ENCODE results near the gene P2RY2. TPM values are rescaled to one million over a fixed set of nuclear protein-coding genes. Genes with fewer than 3 reads are reported as not detected.

Gene P2RY2
- total RNA-seq, 1 experiment from 2014 or later = 1.2 TPM

GRCh38 chr11:73176145-73176873 is 41.8 kb upstream of the P2RY2 start:
- DNase-seq (ENCODE audit: low spot score) (no peak), ATAC-seq (no peak)
- ChIA-PET POLR2A (no interaction called here), CTCF (interaction anchor here (0.6 to 7.2 kb wide), 6 partner anchors 10 to 451 kb away, joined by 3 to 83 read pairs (median 10); partner anchors contain the start of gene FCHSD2)
- H3K27ac Mint-ChIP-seq = no peak overlapping the region
- TF ChIP-seq NR2C2 (CRISPR knock-in tag; IDR thresholded peaks at IDR 0.05) (no peak), RELA (CRISPR knock-in tag; IDR thresholded peaks at IDR 0.05; ENCODE audit: borderline replicate concordance) (no peak), ZNF281 (CRISPR knock-in tag; IDR thresholded peaks at IDR 0.05) (no peak), ZSCAN18 (CRISPR knock-in tag; IDR thresholded peaks at IDR 0.05) (no peak)
- TF ChIP-seq, protein P1, sequence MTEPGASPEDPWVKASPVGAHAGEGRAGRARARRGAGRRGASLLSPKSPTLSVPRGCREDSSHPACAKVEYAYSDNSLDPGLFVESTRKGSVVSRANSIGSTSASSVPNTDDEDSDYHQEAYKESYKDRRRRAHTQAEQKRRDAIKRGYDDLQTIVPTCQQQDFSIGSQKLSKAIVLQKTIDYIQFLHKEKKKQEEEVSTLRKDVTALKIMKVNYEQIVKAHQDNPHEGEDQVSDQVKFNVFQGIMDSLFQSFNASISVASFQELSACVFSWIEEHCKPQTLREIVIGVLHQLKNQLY (CRISPR knock-in tag; IDR thresholded peaks at IDR 0.05) = no peak
- no peaks in the 10 kb centered on the region; the same call in 1 of the 2 replicates for H3K27me3 Mint-ChIP-seq (ENCODE audit: low read depth)
- no peaks in the 10 kb centered on the region for H3K9me3 Mint-ChIP-seq
- H3K4me3 Mint-ChIP-seq = no peak overlapping the region
- H3K4me1 Mint-ChIP-seq = no peaks in the 10 kb centered on the region
- H3K36me3 Mint-ChIP-seq = no peaks in the 10 kb centered on the region

- no peaks in the 10 kb centered on the region for H3K36me3 Mint-ChIP-seq
- no peaks in the 10 kb centered on the region for H3K4me1 Mint-ChIP-seq
- TF ChIP-seq ZBTB21 (CRISPR knock-in tag; IDR thresholded peaks at IDR 0.05; ENCODE audit: borderline replicate concordance) (no peak), ZNF396 (CRISPR knock-in tag; IDR thresholded peaks at IDR 0.05; ENCODE audit: borderline replicate concordance) (no peak)
- TF ChIP-seq, protein P2, sequence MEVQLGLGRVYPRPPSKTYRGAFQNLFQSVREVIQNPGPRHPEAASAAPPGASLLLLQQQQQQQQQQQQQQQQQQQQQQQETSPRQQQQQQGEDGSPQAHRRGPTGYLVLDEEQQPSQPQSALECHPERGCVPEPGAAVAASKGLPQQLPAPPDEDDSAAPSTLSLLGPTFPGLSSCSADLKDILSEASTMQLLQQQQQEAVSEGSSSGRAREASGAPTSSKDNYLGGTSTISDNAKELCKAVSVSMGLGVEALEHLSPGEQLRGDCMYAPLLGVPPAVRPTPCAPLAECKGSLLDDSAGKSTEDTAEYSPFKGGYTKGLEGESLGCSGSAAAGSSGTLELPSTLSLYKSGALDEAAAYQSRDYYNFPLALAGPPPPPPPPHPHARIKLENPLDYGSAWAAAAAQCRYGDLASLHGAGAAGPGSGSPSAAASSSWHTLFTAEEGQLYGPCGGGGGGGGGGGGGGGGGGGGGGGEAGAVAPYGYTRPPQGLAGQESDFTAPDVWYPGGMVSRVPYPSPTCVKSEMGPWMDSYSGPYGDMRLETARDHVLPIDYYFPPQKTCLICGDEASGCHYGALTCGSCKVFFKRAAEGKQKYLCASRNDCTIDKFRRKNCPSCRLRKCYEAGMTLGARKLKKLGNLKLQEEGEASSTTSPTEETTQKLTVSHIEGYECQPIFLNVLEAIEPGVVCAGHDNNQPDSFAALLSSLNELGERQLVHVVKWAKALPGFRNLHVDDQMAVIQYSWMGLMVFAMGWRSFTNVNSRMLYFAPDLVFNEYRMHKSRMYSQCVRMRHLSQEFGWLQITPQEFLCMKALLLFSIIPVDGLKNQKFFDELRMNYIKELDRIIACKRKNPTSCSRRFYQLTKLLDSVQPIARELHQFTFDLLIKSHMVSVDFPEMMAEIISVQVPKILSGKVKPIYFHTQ (CRISPR knock-in tag; IDR thresholded peaks at IDR 0.05) = no peak
- no peak overlapping the region for H3K27ac Mint-ChIP-seq
- POLR2A ChIA-PET = no interaction called here
- DNase-seq (ENCODE audit: low spot score) (no peak), ATAC-seq (no peak)
- CTCF ChIA-PET = interaction anchor here (0.6 to 7.2 kb wide), 13 partner anchors 9 to 1108 kb away, joined by 3 to 83 read pairs (median 7); partner anchors contain the start of gene FCHSD2
- H3K4me3 Mint-ChIP-seq = no peak overlapping the region
- peaks cover 4% of the 10 kb centered on the region; the same call in 1 of the 2 replicates for H3K9me3 Mint-ChIP-seq
- H3K27me3 Mint-ChIP-seq (ENCODE audit: low read depth) = no peaks in the 10 kb centered on the region; the same call in 1 of the 2 replicates
These were observed 41.3 kb upstream of the P2RY2 start for GRCh38 chr11:73176874-73177155.

GRCh38 chr11:73177380-73177777 is 40.7 kb upstream of the P2RY2 start:
- no peaks in the 10 kb centered on the region for H3K36me3 Mint-ChIP-seq
- no peak for DNase-seq (ENCODE audit: low spot score)
- no peaks in the 10 kb centered on the region; the same call in 1 of the 2 replicates for H3K27me3 Mint-ChIP-seq (ENCODE audit: low read depth)
- no peak overlapping the region for H3K4me3 Mint-ChIP-seq
- H3K9me3 Mint-ChIP-seq = peaks cover 7% of the 10 kb centered on the region; the same call in 1 of the 2 replicates
- ATAC-seq = no peak
- TF ChIP-seq ZNF671 (CRISPR knock-in tag; IDR thresholded peaks at IDR 0.05) (no peak), GABPB1 (CRISPR knock-in tag; IDR thresholded peaks at IDR 0.05) (no peak), CBFB (CRISPR knock-in tag; IDR thresholded peaks at IDR 0.05; ENCODE audit: low read depth) (no peak), MXD4 (CRISPR knock-in tag; IDR thresholded peaks at IDR 0.05; ENCODE audit: borderline replicate concordance) (no peak)
- H3K4me1 Mint-ChIP-seq = no peaks in the 10 kb centered on the region
- H3K27ac Mint-ChIP-seq = no peak overlapping the region
- CTCF ChIA-PET = interaction anchor here (0.6 to 7.2 kb wide), 37 partner anchors 8 to 1107 kb away, joined by 3 to 83 read pairs (median 4); partner anchors contain the start of genes FCHSD2 and STARD10
- POLR2A ChIA-PET = interaction anchor here (1.1 kb wide), 1 partner anchor 35 kb away, joined by 3 read pairs; the partner anchor contains the start of gene FCHSD2

Data from WTC11 (cell line).